Stromal cell of bone marrow (primary cell): Measurements from ENCODE around the gene EEFSEC.

Source experiments
- DNase-seq: peaks from one replicate; pipeline ENCODE4 v3.0.0-alpha.2; 2012; ENCODE audit warnings: low read depth

The EEFSEC gene

DNA sequence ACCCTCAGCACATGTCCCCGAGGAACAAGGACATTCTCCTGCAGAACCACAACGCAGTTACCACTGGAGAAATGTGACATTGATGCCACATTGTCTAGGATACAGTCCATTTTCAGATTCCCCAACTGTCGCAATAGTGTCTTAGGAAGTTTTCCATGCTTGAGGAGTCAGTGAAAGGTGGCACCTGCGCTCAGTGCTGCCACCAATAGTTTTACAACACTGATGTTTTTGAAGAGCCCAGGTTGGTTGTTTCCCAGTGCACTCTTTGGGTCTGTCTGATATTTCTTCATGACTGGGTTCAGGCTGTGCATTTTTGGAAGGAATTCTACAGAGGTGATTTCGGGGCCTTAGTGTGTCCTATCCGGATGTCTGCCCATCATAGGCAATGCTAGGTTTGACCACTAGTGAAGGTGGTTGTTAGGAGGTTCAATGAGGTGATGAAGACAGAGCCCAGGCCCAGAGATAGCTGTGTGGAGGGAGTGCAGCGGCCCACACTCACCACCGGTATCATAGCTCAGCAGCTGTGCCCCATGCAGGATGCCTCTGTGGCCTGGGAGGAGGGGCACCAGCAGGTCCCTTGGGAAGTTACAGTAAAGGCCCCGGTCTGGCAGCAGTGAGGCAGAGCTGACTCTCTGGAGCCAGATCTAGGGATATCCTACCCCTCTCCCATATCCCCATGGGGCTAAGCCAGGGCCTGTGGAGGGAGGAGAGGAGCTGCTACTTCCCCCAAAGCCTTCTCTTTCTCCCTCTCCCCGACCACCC, 216.8 kb downstream of the EEFSEC start:
- DNase-seq: no peak

- no peak for DNase-seq
Observed at GRCh38 chr3:128372281-128372680, 219.0 kb downstream of the EEFSEC start.

DNA sequence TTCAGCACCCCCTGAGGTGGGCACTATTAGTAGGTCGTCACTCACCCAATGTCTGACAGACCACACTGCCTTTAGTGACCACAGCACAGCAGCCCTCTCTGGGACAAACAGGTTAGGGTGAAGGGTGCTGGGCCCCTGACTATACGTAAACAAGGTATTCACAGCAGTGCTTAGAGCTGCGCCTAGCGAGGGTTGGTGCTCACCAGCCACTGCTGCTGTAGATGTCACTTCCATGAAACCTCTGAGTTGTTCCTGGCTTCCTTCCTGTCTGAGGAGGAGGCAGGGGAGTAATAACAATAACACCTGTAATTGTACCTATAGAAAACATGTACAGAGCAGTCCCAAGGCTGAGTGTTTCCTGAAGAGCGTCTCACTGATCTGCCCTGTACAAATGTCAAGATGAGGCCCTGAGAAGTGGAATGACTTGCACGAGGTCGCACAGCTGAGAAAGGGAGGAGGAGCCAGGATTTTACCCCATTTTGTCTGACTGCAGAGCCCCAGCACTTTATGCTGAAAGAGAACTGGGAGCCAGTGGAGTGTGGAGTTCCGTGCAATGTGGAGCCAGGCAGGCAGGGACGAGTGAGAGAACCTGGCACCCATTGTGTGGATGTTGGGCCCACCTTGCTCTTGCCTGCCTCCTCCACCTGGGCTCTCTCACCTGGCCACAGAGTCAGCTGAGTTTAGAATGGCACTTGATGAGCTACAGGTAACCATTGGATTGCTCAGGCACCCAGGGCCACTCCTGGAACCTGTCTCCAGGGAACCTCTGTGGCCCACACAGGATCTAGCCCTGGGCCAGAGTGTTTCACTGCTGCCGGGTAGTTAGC, 219.6 kb downstream of the EEFSEC start:
- DNase-seq: no peak

GRCh38 chr3:128374746-128375445, 221.6 kb downstream of the EEFSEC start:
- no peak for DNase-seq

GRCh38 chr3:128376516-128376915, 223.2 kb downstream of the EEFSEC start:
- DNase-seq: peak; percentile 22

DNA sequence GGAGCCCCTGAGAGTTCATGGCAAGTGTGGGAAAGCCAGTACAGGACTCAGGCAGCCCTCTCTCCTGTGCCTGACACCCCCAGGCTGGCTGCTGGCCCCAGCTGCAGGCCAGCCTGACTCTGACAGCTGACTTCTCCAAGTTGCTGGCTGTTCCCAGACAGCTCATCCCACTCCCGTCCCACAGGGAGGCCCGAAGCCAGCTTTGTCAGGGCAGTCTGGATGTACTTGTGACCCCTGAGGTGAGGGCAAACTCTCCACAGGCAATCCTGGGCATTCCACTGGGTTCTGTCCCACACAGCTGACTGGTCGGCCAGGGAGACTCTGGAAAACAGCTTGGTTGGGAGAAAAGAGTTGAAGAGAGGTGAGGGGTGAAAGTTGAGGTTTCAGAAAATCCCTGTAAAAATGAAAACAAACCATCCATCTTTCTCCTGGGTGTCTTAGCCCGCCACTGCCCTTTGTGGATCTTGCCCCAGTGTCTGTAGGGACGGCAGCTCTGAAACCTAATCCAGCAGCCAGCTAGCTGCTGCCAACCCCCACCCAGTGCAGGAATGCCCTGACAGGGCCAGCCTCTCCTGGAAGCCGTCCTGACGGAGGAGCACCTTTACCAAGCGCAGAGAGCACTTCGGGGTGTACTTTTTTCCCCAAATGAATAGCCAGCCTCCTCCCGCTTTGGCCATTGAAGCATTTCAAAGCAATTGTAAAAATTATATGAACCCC, 225.5 kb downstream of the EEFSEC start:
- DNase-seq: peak; percentile 49

GRCh38 chr3:128379367-128380160, 226.3 kb downstream of the EEFSEC start:
- DNase-seq: no peak

DNA sequence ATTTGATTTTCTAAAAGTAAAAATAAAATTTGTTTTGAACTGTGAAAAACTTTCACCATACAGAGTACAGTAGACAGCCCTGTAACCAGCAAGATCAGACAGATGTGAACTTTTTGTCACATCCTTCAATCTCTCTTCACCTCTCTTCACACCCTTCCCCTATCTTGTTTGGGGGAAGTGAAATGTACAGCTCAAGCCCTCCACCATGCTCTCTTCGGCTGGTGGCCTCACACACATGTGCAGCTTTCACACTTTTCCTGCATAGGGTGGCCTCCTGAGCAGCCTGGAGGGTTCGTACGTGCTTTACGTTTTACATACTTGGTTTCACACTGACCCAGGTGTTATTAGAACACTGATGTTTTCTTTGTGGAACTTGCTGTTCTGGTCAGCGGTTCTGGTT, 227.0 kb downstream of the EEFSEC start:
- no peak for DNase-seq

DNA sequence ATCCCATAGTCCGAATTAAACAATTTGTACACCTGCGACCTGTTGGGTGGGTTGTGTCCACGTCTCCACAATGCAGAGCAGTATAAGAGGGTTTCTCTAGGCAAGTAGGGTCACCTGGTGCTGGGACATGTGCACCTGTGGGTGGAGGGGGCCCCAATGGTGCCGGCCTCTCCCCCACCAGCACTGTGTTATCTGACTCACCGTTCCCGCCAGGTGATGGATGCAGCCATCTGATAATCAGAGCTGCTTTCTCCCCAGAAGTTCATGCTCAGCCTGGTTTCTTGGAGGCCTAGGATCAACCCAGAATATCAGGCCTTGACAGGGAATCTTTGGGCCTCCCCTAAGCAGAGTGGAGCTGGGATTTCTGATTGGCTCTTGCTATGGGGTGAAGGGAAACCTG, 227.4 kb downstream of the EEFSEC start:
- no peak for DNase-seq

DNA sequence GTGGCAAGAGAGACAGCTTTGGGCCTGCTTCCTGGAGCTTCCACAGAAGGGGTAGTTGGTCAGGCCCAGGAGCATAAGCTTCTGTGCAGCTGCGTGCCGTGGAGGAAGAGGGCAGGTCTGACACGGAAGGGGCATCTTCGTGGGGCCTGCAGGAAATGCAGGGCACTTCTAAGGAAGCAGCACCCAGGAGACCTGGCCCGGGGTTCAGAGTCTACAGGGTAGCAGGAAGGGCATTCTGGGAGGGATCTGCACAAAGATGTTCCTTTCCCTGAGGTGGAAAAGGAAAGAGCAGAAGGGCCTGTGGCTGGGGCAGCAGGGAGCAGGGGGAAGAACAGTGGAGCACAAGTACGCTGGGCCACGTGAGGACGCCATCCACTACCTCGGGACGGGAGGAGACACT, 228.3 kb downstream of the EEFSEC start:
- no peak for DNase-seq

GRCh38 chr3:128382221-128382807, 229.0 kb downstream of the EEFSEC start:
- no peak for DNase-seq

- no peak for DNase-seq
Observed at GRCh38 chr3:128383316-128384235, 230.3 kb downstream of the EEFSEC start.

DNA sequence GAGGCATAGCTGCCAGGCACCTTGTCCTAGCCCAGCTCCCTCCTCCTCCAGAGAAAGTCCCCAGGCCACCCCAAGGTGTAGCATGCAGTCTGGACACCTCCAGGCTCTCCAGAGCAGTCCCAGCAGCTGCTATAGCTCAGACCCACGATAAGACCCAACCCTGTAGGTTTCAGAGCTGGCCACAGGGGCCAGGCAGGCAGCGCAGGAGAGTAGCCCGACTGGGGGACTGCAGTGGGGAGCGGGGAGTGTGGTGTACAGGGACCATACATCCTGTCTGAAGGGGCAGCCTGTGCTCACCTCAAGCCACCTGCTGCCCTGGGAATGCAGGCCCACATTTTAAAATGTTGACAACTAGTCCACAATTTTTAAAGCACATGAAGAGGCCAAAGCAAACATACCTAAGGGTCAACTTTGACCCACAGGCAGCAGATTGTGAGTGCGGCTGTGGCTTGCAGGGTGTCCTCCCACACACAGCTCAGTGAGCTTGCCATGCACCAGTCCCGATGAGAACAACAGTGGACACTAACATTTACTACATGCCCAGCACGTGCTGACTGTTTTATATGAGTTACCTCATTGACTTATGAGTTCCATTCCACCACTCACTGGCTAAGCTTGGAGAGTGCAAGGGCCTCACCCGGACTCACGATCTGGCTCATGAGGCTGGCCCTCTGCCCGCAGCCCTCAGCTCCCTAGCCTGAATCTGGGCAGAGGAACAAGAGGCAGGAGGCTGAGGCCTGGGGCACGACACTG, 232.0 kb downstream of the EEFSEC start:
- DNase-seq: peak; percentile 33

GRCh38 chr3:128388932-128389331, 235.7 kb downstream of the EEFSEC start:
- no peak for DNase-seq

DNA sequence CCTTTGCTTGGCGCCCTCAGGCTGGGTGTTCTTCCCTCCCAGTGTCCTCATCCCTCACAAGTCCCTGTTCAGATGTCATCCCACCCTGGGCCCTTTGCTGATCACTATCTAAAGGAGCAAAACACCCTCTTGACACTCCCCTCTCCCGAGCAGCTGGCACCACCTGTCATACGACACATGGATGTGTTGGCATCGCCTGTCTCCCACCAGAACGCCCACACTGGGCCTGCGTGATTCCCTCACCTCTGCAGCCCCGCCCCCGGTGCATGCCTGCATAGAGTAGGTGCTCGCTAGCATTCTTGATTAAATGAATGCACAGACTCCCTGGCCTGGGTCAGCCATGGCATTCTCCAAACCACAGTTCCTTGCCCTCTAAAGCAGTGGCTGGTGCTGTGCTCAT, 237.6 kb downstream of the EEFSEC start:
- no peak for DNase-seq

DNA sequence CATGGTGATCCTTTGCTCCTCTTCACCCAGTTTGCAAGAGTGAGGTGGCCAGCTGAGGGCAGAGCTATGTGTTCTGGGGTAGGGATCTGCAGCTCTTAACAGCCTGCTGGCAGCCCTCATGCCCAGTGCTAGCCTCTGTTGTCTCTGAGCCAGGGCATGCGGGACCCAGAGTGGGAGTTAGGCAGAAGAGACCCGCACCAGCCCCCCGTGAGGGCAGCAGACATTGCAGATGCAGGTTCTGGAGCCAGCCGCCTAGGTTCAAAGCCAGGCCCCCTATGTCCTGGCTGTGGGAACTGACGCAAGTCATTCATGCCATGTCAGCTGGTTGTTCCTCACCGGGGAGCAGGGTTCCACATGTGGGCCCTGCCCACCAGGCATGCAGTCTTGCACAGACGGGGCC, 238.7 kb downstream of the EEFSEC start:
- no peak for DNase-seq

DNA sequence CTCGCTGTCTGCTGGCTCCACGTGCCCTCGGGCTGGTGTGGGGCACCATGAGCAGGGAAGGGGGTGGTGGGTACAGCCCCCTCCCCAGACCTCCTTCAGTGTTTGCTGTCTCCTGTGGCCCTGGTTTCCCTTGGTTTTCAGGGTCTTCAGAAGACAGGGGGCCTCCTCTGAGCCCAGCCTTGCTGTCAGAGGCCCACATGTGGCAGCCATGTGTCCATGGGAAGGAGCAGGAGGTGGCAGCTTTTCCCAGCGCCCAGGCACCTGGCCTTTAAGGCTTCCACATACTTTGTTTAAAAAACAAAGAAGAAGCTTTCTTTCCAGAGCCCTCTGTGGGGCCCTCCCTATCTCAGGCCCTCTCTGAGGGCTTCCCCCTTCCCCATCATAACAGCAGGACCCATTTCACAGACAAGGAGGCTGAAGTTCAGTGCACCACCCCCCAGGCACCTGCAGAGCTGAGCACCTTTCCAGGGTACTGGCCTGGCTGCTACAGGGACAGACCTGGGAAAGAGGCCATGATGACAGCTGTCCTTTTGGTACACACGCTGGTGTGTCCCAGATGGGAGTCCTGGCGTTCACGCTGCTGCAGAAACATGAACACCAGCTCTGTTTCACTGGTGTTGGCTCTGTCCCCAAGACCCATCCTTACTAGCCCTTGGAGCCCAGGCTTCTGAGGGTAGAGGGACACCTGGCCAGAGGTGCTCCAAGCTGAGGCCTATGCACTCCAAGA, 239.7 kb downstream of the EEFSEC start:
- DNase-seq: no peak

GRCh38 chr3:128394033-128394432, 240.8 kb downstream of the EEFSEC start:
- DNase-seq: no peak
